Loucy (cell line): ENCODE results near the gene TMCC2.

Experiments
- H2AFZ ChIP-seq: fragments of 200-600 bp; sonication (generic); 2 replicates; pipeline ENCODE4 v1.6.0; 2016; ENCODE audit warnings: antibody characterized with exemption, mild to moderate bottlenecking, low read length, moderate library complexity
- H3F3A ChIP-seq: fragments of 200-600 bp; 2 replicates; pipeline ENCODE4 v1.6.0; 2016; ENCODE audit warnings: antibody characterized with exemption, low read depth, mild to moderate bottlenecking
- H3K27me3 ChIP-seq: fragments of 200-600 bp; sonication (generic); 2 replicates; pipeline ENCODE4 v1.6.1; 2014; ENCODE audit warnings: low read length, mild to moderate bottlenecking; ENCODE audit not compliant: insufficient read depth, poor library complexity, severe bottlenecking
- H3K36me3 ChIP-seq: fragments of 200-600 bp; sonication (generic); 2 replicates; pipeline ENCODE4 v1.6.1; 2016; ENCODE audit warnings: low read length; ENCODE audit not compliant: insufficient read depth
- H3K4me1 ChIP-seq: fragments of 200-600 bp; sonication (generic); 2 replicates; pipeline ENCODE4 v1.5.1; 2014; ENCODE audit warnings: low read length, mild to moderate bottlenecking; ENCODE audit not compliant: insufficient read depth, poor library complexity, severe bottlenecking
- H3K4me2 ChIP-seq: fragments of 200-600 bp; sonication (generic); 2 replicates; pipeline ENCODE4 v1.6.0; 2014; ENCODE audit warnings: antibody characterized with exemption, low read length, low read depth, mild to moderate bottlenecking; ENCODE audit not compliant: poor library complexity, severe bottlenecking
- H3K4me3 ChIP-seq: fragments of 200-600 bp; sonication (generic); 2 replicates; pipeline ENCODE4 v1.5.1; 2014; ENCODE audit warnings: low read length, mild to moderate bottlenecking, mixed read lengths; ENCODE audit not compliant: poor library complexity, severe bottlenecking
- H3K79me2 ChIP-seq: fragments of 200-600 bp; sonication (generic); 2 replicates; pipeline ENCODE4 v1.6.1; 2014; ENCODE audit warnings: low read length; ENCODE audit not compliant: insufficient read depth
- H3K9ac ChIP-seq: fragments of 200-600 bp; sonication (generic); 2 replicates; pipeline ENCODE4 v1.6.0; 2014; ENCODE audit warnings: mild to moderate bottlenecking, low read depth, low read length, moderate library complexity; ENCODE audit not compliant: poor library complexity, severe bottlenecking
- H3K9me2 ChIP-seq: fragments of 200-600 bp; sonication (generic); replicated peaks from 2 replicates; pipeline ENCODE4 v1.6.1; 2016; ENCODE audit warnings: low read depth, low read length, mixed read lengths
- H3K9me3 ChIP-seq: fragments of 200-600 bp; sonication (generic); 2 replicates; pipeline ENCODE4 v1.6.1; 2014; ENCODE audit warnings: mild to moderate bottlenecking, antibody characterized with exemption, low read length, low read depth; ENCODE audit not compliant: insufficient read depth
- H4K20me1 ChIP-seq: fragments of 200-600 bp; sonication (generic); 2 replicates; pipeline ENCODE4 v1.6.0; 2014; ENCODE audit warnings: antibody characterized with exemption, low read length, mild to moderate bottlenecking; ENCODE audit not compliant: insufficient read depth, poor library complexity, severe bottlenecking
- CTCF ChIP-seq: fragments of 200-600 bp; sonication (generic); conservative IDR thresholded peaks from 2 replicates; pipeline ENCODE4 v1.5.1; 2014; ENCODE audit warnings: mild to moderate bottlenecking, antibody characterized with exemption, low read length
- EZH2phosphoT487 ChIP-seq: fragments of 200-600 bp; IDR thresholded peaks from 2 replicates; pipeline ENCODE4 v1.6.1; 2018; ENCODE audit warnings: antibody characterized with exemption, mild to moderate bottlenecking, moderate library complexity, borderline replicate concordance

Gene TMCC2

GRCh38 chr1:205237526-205238484 lies 10.1 kb downstream of the TMCC2 start:
- no peaks in the 10 kb centered on the region for H3K79me2 ChIP-seq
- H4K20me1 ChIP-seq: no peaks in the 10 kb centered on the region
- H3K4me2 ChIP-seq: no peak overlapping the region
- H3K9me2 ChIP-seq: no peaks in the 10 kb centered on the region
- H3K36me3 ChIP-seq: no peaks in the 10 kb centered on the region
- H3K9ac ChIP-seq: no peak overlapping the region
- no peak overlapping the region for H2AFZ ChIP-seq
- no peaks in the 10 kb centered on the region for H3K27me3 ChIP-seq
- H3K9me3 ChIP-seq: no peaks in the 10 kb centered on the region
- no peak overlapping the region for H3K4me3 ChIP-seq
- no peaks in the 10 kb centered on the region for H3K4me1 ChIP-seq
- H3F3A ChIP-seq: no peaks in the 10 kb centered on the region
- no peak for TF ChIP-seq EZH2phosphoT487

GRCh38 chr1:205239078-205239477 lies 11.3 kb downstream of the TMCC2 start:
- no peaks in the 10 kb centered on the region for H4K20me1 ChIP-seq
- no peaks in the 10 kb centered on the region for H3K9me2 ChIP-seq
- H3F3A ChIP-seq: no peaks in the 10 kb centered on the region
- TF ChIP-seq EZH2phosphoT487: no peak
- TF ChIP-seq CTCF: no peak
- H3K4me2 ChIP-seq: no peak overlapping the region
- H3K4me3 ChIP-seq: no peak overlapping the region
- no peak overlapping the region for H3K9ac ChIP-seq
- H3K9me3 ChIP-seq: no peaks in the 10 kb centered on the region
- no peaks in the 10 kb centered on the region for H3K4me1 ChIP-seq
- H3K27me3 ChIP-seq: no peaks in the 10 kb centered on the region
- no peaks in the 10 kb centered on the region for H3K79me2 ChIP-seq
- no peak overlapping the region for H2AFZ ChIP-seq
- no peaks in the 10 kb centered on the region for H3K36me3 ChIP-seq

- no peak overlapping the region for H3K4me3 ChIP-seq
- TF ChIP-seq EZH2phosphoT487 (no peak), CTCF (no peak)
- no peaks in the 10 kb centered on the region for H3K27me3 ChIP-seq
- H3F3A ChIP-seq: no peaks in the 10 kb centered on the region
- no peak overlapping the region for H2AFZ ChIP-seq
- no peaks in the 10 kb centered on the region for H3K9me2 ChIP-seq
- no peak overlapping the region for H3K9ac ChIP-seq
- H3K79me2 ChIP-seq: no peaks in the 10 kb centered on the region
- H3K4me1 ChIP-seq: no peaks in the 10 kb centered on the region
- no peaks in the 10 kb centered on the region for H4K20me1 ChIP-seq
- no peaks in the 10 kb centered on the region for H3K9me3 ChIP-seq
- no peaks in the 10 kb centered on the region for H3K36me3 ChIP-seq
- H3K4me2 ChIP-seq: no peak overlapping the region
These were observed 12.4 kb downstream of the TMCC2 start for GRCh38 chr1:205240118-205240517.
